ENCODE measurements around the gene SNX12.
A peak's percentile ranks its signal among the peaks of the same experiment; 100 is the strongest.

Gene SNX12

GRCh38 chrX:71068044-71068918 lies at the start of gene SNX12:
Gene SNX12 (minus strand): TSS chrX:71068334. CDS start chrX:71068306, 28 bp downstream.
- DNase-seq: peak; percentile 73

GRCh38 chrX:71117358-71117757 lies 49.2 kb upstream of the SNX12 start:
- DNase-seq: no peak

GRCh38 chrX:71111921-71112431 lies 43.8 kb upstream of the SNX12 start:
- no peak for DNase-seq

- DNase-seq: no peak
Observed at GRCh38 chrX:71111141-71111843, 43.2 kb upstream of the SNX12 start, which contains the start of gene IL2RG. Gene IL2RG (minus strand): TSS chrX:71111577. CDS start chrX:71111539, 38 bp downstream.

GRCh38 chrX:71109051-71109450 lies 40.9 kb upstream of the SNX12 start:
- DNase-seq: no peak

GRCh38 chrX:71107762-71108360 lies 39.7 kb upstream of the SNX12 start:
- no peak for DNase-seq

- DNase-seq: no peak
Observed at GRCh38 chrX:71107245-71107644, 39.1 kb upstream of the SNX12 start.

GRCh38 chrX:71106427-71106826 lies 38.3 kb upstream of the SNX12 start, which contains the start of gene CXorf65:
Gene CXorf65 (minus strand): TSS chrX:71106740. CDS start chrX:71106556, 184 bp downstream.
- no peak for DNase-seq

- DNase-seq: no peak
Observed at GRCh38 chrX:71105628-71106027, 37.5 kb upstream of the SNX12 start.

GRCh38 chrX:71103110-71103983 lies 35.2 kb upstream of the SNX12 start:
- DNase-seq: no peak

GRCh38 chrX:71102292-71102691 lies 34.2 kb upstream of the SNX12 start:
- DNase-seq: no peak

- DNase-seq: no peak
Observed at GRCh38 chrX:71100581-71101505, 32.7 kb upstream of the SNX12 start.

GRCh38 chrX:71099736-71100135 lies 31.6 kb upstream of the SNX12 start:
- DNase-seq: no peak

- no peak for DNase-seq
Observed at GRCh38 chrX:71098951-71099506, 30.9 kb upstream of the SNX12 start.

GRCh38 chrX:71098302-71098701 lies 30.2 kb upstream of the SNX12 start:
- no peak for DNase-seq

GRCh38 chrX:71096760-71097032 lies 28.6 kb upstream of the SNX12 start:
- DNase-seq: no peak

GRCh38 chrX:71095981-71096759 lies 28.0 kb upstream of the SNX12 start:
- no peak for DNase-seq

- DNase-seq: peak; percentile 37
Observed at GRCh38 chrX:71095555-71095980, 27.4 kb upstream of the SNX12 start, which contains the start of gene FOXO4. Gene FOXO4 (plus strand): TSS chrX:71095851. CDS start chrX:71096529, 678 bp downstream.

- DNase-seq: no peak
Observed at GRCh38 chrX:71095033-71095432, 26.9 kb upstream of the SNX12 start.

- no peak for DNase-seq
Observed at GRCh38 chrX:71091263-71091662, 23.1 kb upstream of the SNX12 start.

Measured in amniotic stem cell (primary cell).